Stimulated activated CD4-positive, alpha-beta T cell treated with anti-CD3 and anti-CD28 coated beads, Interleukin-15, amount 100 ng/mL, for 1 hour (primary cell): ENCODE data around the gene C11orf87.

Experiments used
- DNase-seq, 2 donors: peaks; one replicate each; pipeline ENCODE4 v3.0.0-alpha.2; 2020; ENCODE audit warnings: low read depth in 1 of 2, low spot score in 1 of 2

C11orf87 gene

GRCh38 chr11:109421981-109422869, at the start of gene C11orf87:
Gene C11orf87 (plus strand): TSS chr11:109422190. CDS start chr11:109423634, 1,444 bp downstream.
- no peak for DNase-seq

DNA sequence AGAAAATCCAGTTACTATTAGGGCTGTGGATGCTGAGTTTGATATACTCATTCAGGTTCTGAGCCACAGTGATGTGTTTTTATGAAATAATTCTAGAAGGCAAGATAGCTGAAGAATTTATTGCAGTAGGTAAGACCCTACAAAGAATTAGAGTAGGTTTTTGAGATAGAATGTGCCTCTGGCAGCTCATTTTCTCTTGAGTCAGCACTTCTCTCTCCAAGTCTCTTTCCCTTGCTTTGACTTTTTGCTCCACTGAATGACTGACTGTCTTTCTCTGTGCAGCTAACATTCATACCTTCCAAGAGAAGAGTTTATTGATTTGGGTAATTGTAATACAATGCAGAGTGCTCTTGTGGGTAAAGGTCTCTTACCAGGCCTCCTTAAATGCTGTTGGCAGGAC, 48.0 kb upstream of the C11orf87 start:
- no peak for DNase-seq

DNA sequence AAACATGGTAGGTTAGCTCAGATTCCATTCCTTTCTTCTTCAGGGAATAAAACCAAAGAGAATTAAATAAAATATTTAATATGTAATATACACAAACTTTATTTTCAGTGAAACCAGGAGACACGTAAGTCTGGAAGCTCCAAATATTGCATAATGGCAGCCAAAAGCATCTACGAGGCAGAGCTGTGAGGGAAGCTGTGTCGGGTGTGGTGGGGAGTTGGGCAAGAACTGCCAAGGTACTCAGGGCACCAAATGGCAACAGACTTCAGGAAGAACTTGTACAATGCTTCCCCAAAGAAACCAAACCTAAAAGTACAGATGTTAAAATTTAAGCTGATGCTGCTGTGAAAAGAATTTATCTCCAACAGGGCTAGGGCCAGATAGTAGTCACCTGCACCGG, 47.5 kb upstream of the C11orf87 start:
- DNase-seq = no peak

DNA sequence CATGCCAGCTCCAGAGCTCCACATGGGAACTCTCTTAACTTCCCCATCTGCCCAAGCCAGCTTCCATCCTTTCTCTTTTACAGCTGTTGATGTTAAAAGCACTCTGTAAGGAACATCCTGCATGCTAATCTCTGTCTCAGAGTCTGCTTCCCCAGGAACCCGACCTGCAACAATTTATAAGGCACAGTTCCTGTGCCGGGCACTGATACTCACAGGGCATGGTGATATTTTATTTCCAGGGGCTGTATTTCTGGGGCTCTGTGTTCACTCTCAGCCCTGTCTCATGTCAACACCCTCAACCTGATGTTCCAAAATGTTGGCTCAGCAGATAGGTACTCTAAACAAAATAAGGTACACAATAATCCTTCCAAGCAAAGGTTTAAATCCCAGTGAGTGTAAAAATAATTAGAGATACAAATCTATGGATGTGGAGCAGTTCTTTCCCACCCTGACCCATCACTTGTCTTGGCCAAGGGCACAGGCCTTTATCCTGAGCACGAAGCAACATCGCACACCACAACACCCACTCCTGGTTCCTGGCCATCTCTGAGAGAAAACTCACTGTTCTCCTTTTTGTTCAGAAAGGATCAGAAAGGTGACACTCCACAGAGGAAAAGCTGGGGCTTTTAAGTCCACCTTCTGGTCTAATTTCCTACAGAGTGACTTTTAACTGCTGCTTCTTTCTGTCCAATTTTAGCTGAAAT, 44.8 kb upstream of the C11orf87 start:
- DNase-seq = no peak

DNA sequence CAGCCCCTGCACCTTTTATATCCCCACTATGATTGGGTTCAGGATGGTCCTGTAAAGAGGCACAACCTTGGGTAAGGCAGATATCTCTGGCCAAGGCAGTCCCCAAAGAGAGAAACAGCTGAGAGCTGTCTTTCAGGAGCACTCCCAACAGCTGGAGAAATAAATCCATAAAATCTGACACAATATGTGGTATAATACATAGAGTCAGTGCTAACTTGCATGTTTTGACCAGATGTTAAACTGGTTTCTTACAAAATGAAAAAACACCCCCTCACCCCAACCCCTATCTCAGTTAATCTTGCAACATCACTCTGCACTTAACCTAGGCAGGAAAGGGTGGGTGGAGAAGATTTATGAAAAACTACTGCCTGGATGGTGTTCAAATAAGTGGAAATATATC, 44.0 kb upstream of the C11orf87 start:
- no peak for DNase-seq

- no peak for DNase-seq
Measured at GRCh38 chr11:109383306-109383705, 38.7 kb upstream of the C11orf87 start.

- DNase-seq = no peak
Measured at GRCh38 chr11:109384873-109385272, 37.1 kb upstream of the C11orf87 start.

GRCh38 chr11:109388982-109389381, 33.0 kb upstream of the C11orf87 start:
- DNase-seq = no peak

DNA sequence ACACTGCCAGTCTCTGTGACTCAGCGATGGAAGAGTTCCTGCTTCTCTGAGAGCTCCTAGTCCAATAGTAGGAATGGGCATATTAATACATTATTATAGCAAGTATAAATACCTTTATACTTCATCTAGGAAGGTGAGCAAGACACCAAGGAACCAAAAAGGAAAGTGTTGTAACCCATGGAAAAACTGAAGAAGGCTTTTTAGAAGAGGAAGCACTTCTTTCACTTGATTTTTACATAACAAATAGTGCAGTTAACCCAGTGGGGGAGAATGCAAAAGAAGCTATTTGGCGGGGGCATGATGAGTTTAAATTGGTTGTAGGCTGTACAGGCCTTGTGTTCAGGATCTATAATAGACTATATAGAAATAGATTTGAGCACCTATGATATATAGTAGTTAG, 31.2 kb upstream of the C11orf87 start:
- DNase-seq = no peak

- no peak for DNase-seq
Measured at GRCh38 chr11:109401545-109401944, 20.4 kb upstream of the C11orf87 start.

GRCh38 chr11:109405671-109406070, 16.3 kb upstream of the C11orf87 start:
- DNase-seq = no peak

- no peak for DNase-seq
Measured at GRCh38 chr11:109416601-109417000, 5.4 kb upstream of the C11orf87 start.

DNA sequence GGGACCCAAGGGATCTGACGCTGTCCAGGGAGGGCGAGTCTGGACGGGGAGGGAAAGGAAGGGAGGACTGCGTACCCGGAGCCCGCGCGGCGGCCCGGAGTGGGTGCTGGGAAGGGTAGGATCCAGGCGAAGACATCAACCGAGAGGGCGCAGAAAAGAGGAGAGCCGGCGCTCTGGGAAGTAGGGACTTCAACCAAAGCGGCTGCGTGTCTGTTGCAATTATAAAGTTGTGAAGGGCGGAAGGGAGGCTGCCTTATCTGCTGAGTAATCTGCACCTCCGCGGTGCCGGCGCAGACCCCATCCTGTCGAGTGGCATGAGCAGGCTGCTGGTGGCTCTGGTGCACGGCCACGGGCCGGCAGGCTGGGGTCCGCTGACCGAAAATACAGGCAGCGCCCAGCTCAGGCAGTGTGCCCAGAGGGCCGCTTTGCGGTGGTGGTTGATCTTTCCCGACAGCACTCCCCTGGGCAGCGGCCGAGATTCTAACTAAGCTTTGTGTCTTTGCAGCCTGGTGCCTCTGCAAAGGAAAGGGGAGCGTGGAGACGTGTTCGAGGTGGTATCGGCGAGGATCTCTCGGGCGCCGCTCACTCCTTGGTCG, 978 bp downstream of the C11orf87 start:
- DNase-seq = no peak

GRCh38 chr11:109423466-109424190, 1.6 kb downstream of the C11orf87 start:
- DNase-seq = no peak

DNA sequence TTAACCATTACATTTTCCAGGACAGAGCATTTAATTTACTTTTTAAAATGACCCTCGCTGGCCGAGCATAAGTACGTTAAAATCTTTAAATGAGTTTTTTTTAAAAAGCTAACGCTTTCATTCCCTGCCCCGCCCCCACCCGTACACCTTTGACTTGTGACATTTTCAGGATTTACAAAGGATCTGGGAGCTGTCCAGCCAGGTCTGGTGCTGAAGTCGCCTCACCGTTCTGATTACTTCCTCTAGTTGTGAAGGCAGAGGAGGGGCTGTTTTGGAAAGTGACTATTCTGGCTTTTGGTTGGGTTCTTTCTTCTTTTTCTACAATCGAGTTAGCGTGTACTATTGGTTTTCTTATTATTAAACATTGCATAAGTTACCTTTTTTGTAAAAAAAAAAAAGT, 2.9 kb downstream of the C11orf87 start:
- DNase-seq = no peak

DNA sequence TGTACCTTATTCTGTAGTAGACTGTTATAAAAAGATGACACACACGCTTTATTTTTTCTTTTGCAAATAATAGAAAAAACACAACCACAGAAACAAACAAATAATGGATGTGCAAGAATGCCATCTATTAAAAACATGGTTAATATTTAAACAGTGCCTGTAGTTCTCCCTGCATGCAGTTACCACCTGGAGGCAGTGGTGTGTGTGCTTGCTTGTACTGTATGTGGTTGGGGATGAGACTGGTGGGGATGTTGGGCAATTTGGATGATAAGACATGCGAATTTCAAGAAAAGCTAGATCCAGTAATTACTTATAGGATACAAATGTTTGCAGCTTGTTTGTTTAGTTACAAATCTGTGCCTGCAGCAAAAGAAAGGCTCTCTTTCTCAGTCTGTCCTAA, 3.6 kb downstream of the C11orf87 start:
- no peak for DNase-seq

DNA sequence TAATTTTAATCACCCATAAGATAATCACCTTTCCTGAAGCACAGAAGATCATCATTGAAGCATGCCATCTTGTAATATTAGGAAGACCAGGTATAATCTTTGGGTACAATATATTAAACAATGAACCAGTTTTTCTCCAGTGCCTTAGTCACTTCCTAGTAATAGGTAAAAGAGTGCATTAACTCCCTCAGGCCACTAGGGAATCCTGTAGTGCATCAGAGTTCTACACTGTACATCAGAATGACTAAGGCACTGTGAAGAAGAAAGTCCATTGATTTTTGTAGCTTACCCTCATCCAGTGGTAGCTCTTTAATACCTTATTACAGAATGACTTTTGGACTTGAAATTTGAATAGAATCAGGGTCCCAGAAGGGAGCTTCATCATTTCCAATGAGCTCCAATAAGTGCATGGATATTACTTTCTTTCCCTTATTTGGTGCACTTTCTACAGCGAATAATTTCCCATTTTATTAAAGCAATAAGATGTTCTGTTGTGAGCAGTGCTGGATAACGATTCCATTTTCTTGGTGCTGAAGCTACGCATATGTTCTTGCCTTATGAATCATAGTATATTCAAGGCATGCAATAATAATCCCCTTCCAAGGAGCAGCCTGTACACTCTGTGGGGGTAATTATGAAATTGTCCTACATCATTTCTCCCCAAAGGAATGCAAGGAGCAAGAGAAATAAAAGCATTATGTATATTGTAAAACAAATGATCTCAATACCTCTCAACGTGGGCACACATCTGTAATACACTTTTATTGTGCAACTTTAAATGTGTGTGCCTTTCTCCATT, 4.7 kb downstream of the C11orf87 start:
- DNase-seq = no peak

DNA sequence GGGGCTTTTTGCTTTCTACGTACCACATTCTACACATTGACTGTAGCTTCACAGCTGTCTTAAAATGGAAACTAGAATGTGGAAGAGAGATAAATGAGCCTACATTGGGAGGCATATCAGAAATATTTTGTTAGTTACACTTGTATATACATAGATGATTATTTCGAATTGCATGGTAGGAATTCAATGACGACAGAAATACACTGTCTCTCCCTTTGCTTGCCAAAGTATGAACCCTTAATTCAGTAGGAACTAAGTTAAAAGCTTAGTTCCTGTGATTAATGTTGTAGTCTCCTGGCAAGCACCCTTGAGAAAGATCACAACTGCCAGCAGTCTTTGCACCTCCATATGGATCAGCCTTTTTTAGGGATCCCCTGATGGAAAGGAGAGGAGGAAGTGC, 10.1 kb downstream of the C11orf87 start:
- no peak for DNase-seq

DNA sequence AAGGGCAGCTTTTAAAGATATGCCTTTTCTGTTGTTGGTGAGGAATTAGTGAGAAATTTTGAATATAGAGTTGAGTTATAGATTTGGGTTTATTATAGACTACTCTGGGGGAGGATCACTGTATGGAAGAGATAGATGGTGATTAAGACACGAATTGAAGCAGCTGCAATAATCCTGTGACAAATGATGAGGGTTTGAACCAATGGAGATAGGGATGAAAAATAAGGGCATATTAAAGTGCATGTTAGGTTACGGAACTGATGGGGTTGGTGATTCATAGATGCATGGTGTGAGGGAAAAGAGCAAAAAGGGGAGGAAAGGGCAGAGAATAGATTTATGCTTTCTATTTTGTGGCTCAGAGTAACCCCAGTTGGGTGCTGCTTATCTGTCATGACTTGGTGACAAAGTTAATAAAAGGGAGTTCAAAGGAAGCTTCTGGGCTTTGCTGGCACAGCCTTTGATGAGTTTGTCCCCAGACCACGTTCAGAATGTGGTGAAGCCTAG, 11.8 kb downstream of the C11orf87 start:
- no peak for DNase-seq

GRCh38 chr11:109435121-109435742, 13.2 kb downstream of the C11orf87 start:
- no peak for DNase-seq
